ENCODE data around the gene WDR44.
A peak's percentile ranks its signal among the peaks of the same experiment; 100 is the strongest.
"Not testable (repeated sequence)": the region's sequence is repeated elsewhere in the genome, so short reads cannot be mapped to it uniquely, and the experiment has no call there.

WDR44 gene, protein sequence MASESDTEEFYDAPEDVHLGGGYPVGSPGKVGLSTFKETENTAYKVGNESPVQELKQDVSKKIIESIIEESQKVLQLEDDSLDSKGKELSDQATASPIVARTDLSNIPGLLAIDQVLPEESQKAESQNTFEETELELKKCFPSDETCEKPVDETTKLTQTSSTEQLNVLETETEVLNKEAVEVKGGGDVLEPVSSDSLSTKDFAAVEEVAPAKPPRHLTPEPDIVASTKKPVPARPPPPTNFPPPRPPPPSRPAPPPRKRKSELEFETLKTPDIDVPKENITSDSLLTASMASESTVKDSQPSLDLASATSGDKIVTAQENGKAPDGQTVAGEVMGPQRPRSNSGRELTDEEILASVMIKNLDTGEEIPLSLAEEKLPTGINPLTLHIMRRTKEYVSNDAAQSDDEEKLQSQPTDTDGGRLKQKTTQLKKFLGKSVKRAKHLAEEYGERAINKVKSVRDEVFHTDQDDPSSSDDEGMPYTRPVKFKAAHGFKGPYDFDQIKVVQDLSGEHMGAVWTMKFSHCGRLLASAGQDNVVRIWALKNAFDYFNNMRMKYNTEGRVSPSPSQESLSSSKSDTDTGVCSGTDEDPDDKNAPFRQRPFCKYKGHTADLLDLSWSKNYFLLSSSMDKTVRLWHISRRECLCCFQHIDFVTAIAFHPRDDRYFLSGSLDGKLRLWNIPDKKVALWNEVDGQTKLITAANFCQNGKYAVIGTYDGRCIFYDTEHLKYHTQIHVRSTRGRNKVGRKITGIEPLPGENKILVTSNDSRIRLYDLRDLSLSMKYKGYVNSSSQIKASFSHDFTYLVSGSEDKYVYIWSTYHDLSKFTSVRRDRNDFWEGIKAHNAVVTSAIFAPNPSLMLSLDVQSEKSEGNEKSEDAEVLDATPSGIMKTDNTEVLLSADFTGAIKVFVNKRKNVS

DNA sequence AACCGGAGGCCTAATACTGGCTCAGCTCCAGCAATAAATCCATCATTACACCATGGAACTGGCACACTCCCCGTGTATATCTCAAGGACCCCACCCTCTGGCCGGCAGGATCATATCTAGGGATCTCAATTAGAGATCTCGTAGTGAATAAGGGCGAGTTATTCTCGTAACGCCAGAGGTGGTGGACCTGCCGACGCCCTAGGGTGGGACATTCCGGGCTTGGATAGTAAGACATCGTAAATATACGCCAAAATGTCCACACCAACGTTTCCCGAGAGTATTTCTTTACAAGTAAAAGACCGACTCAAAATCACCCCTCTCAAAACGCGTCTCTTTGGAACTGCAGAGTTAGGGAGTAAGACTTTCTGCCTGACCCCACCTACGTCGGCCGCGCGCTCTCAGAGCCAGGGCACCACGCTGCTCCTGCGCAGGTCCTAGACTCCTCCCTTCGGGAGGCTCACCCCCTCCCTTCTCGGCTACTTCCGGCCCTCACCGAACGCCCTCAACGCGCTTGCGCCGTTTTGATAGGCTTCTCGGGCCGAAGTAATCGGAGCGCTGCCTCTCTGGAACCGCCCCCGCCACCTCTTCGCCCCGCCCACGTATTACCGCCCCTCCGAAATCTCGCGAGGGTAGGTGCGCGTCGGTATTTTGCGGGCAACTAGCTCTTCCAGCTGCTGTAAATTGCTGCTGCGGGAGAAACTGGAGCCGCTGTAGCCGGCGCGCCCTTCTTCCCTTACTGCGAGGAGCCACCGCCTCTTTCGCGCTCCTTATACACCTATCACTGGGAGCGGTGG, at the start of gene WDR44:
WDR44 (plus strand) TSS at position 643 of the 794 bp plus-strand sequence. CDS start 398 bp downstream, outside the sequence.
- peak; percentile 95 to 96 for DNase-seq

DNA sequence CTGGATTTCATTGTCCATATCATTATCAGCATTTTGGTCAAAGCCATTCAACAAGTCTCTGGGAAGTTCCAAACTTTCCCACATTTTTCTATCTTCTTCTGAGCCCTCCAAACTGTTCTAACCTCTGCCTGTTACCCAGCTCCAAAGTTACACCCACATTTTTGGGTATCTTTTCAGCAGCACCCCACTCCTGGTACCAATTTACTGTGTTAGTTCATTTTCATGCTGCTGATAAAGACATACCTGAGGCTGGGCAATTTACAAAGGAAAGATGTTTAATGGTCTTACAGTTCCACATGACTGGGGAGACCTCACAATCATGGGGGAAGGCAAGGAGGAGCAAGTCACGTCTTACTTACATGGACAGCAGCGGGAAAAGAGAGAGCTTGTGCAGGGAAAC, 40.1 kb upstream of the WDR44 start:
- DNase-seq: not testable (repeated sequence)

DNA sequence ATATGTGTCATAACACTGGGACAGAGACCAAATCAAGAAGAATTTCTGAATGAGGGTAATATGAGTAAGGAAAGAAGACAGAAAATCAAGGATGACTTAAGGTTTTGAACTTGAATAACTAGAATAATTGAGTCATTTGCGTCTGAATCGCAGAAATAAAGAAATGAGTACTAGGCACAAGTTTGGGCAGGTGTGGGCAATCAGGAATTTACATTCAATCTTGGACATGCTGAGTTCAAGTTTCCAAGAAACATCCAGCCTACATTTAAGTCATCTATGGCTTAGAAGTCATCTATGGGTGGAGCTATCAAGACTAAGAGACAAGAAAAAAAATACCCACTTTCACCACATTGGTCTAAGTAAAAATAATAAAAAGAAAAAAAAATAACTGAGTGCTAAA, 30.4 kb upstream of the WDR44 start:
- no peak for DNase-seq

DNA sequence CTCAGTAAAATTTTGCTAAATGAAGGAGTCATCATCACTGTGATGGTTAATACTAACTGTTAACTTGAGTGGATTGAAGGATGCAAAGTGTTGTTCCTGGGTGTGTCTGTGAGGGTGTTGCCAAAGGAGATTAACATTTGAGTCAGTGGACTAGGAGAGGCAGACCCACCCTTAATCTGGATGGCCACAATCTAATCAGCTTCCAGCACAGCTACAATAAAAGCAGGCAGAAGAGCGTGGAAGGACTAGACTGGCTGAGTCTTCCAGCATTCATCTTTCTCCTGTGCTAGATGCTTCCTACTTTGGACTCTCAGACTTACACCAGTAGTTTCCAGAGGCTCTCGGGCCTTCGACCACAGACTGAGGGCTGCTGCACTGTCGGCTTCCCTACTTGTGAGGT, 21.3 kb upstream of the WDR44 start:
- no peak for DNase-seq

DNA sequence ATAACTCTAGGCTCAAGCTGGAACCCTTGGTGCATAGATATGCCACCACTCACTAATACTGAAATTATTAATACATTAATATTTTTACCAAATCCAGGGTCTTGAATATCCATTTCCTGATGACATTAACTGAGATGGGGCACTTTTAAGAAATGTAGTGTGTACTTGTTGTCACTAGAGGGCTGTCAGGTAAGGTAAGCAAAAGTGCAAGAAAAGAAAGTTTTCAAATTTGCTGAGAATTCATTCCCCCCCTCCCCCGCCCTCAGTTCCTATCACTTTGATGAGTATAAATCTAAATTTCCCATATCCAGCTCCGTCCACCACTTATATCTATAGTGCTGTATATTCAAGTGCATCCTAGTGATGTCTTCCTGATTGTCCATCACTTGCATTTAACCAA, 20.5 kb upstream of the WDR44 start:
- no peak for DNase-seq

DNA sequence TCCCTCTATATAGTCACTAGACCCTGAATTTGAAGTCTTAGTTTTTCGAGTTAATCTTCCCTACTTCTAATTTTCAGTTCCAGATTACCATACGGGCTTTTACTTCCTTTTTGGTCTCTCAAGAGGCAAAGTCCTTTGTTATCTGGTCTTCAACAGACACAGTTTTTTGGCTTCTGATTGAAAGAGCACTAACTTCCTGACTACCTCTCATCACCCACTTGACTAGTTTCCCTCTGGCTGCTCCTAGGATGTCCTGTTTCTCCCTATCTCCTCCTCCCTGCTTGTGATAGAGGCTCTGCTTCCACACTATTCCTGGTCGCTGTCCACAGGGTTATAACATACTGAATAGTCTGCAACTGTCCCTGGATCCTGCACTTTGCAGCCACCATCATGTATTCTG, 16.7 kb upstream of the WDR44 start:
- no peak for DNase-seq

DNA sequence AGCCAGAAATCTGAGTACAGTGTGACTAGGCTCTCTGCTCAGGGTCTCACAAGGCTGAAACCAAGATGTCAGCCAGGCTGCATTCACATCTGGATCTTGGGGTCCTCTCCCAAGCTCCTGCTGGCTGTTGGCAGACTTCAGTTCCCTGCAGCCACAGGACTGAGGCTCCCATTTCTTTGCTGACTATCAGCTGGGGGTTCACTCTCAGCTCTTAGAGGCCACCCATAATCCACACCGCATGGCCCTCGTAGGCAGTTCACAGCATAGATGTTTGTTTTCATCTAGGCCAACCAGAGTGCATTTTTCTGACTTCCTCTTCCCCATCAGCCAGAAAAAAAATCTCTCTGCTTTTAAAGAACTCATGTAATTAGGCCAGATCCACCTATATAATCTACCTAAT, 8.2 kb upstream of the WDR44 start:
- DNase-seq: no peak

DNA sequence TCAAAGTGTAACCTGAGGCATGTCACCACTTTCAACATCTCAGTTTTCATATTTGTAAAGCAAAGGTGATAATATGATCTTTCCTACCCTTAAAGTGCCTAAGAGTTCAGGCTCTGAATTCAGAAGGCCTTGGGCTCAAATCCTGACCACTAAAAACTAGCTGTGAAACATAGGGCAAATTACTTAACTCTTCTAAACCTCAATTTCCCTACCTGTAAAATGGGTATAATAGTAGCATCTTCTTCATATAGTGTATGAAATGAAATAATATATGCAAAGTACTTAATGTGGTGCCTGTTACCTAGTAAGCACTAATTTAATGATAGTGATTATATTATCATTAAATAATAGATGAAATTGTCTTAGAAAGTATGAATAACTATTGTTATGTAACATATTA, 7.0 kb upstream of the WDR44 start:
- DNase-seq: no peak

DNA sequence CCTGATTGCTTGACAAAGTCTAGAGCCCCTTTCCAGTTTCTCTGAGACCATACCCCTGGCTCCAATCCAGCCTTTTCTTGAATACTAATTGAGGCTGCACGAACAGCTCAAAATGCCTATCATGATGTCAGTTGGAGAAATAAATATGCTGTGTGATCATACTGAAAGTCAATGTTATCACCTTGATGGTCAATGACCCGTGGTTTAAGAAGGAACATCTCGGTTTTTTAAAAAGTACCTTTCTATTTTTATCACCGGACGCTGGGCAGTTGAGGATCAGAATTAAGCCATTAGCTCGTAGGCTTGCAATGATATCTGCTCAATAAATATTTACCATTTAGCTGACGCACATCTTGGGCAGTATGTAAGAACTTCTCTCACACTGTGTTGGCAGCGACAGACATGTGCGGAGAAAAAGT, 852 bp upstream of the WDR44 start:
- DNase-seq: no peak

DNA sequence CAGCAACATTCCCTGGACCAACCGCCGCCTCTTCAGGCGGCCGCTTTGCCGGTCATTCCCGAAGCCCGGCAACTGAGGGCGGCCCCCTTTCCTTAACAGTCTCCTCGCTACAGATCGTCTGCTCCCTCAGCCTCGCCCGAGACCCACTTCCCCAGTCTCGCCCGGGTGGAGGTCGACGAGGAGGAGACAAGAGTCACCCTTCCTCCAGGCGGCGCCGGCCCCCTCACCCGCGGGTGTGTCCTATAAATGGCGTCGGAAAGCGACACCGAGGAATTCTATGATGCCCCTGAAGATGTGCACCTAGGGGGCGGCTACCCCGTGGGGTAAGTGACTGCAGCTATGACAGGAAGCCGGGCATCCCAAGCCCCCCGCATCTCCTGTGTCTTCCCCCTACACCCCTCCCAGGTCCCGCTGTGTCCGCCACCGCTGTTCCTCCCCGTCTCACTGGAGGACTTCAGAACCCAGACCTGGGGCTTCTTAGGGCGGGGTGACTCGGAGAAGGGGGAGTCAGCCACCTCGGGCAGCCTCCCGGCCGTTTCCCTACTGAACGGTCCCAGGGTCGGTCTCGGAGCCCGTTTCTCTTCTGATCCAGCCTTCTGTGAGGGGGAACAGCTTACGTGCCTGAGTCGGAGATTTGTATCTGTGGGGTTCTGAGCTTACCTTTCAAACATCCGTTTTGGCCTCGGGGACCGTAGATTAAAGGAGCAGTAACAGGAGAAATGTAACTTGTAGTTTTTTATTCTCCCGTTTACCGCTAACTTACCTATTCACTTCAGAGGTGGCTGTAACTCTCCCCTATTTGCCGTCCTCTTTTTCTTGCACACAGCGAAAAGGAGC, 570 bp downstream of the WDR44 start:
- DNase-seq: peak; percentile 45 to 55

DNA sequence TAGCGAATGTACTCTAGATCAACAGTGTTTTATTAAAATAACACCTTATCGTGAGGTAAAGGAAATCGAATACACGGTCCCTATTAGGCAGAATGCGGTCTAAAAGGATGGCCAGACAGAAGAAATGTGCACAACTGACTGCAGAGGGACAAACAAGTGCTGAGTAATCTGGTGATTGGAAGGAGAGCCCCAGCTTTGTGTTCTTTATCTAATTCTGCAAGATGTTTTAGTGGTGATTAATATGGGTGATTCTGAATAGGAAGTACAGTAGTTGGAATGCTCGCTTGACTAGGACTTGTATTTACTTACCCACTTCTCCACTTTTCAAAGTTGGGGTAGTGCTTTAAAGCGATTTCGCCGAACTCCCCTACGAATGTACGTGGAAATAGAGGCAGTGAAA, 1.2 kb downstream of the WDR44 start:
- DNase-seq: no peak

DNA sequence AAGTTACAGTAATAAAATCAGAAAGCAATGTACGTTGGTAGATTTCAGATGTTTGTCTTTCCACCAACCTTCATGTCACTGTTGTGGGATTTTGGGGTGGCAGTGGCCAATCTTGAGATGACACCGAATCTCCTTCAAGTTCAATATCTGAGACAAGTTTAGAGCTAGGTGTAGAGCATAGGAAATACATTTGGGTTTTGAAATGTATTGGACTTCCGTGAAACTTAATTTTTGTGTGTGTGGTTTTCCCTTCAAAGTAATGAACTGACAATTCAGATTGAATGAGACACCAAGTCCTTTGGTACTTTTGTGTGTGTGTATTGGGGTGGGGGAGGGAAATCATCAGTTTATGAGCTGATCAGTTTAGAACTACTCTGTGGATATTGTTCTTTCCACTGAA, 1.8 kb downstream of the WDR44 start:
- DNase-seq: peak in 1 of 2 donors; percentile 26

DNA sequence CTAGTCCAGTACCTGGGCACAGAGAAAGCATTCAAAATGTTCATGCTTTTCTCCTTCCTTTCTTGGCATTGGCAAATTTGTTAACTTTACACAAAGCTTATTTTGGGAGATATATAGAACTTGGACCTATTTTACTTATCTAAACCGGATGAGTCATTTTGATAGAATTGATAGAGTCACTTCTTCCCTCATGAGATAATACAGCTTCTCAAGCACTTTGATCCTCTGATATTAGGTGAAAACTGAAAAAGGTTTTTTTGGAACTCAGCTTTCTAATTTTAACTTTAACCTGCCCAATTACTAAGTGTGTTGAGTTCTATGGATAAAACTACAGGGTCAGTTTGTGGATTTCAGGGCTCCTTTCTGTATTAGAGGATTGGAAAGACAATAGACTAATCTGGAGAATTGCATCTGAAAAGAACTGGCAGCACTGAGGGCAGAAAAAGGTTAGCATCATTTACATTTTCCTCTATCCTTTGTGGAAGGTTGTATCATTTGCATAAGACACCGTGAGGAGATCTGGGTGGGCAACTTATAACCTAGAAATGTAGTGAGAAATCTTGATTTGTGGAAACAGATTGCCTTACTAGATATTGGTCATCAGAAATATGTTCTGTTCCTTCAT, 2.4 kb downstream of the WDR44 start:
- DNase-seq: no peak

DNA sequence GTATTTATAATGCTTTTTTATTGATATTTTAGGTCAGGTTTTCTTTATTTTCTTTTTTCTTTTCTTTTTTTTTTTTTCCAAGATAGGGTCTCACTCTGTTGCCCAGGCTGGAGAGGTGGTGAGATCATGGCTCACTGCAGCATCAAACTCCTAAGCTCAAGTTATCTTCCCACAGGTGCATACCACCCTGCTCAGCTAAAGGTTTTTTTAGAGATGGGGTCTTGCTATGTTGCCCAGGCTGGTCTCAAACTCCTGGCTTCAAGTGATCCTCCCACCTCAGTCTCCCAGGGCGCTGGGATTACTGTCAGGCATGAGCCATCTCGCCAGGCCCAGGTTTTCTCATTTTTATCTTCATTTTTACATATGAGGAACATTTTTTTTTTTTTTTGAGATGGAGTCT, 3.3 kb downstream of the WDR44 start:
- no peak for DNase-seq

DNA sequence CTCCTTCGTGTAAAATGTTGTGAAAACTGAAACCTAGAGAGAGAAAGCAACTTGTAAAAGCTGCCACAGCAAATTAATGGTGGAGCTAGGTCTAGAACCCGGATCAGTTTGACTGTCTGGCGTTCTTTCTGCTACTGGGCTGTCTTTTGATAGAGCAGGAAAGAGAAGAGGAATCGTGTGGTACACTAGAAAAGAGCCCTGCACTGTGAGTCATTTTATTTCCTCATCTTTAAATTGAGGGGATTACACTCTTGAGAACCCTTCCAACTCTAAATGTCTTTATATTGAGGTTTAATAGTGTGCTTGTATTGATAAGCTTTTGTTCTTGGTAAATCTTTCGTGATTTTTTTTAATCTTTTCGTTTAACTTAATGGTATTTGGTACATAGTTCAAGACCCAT, 4.3 kb downstream of the WDR44 start:
- DNase-seq: no peak

DNA sequence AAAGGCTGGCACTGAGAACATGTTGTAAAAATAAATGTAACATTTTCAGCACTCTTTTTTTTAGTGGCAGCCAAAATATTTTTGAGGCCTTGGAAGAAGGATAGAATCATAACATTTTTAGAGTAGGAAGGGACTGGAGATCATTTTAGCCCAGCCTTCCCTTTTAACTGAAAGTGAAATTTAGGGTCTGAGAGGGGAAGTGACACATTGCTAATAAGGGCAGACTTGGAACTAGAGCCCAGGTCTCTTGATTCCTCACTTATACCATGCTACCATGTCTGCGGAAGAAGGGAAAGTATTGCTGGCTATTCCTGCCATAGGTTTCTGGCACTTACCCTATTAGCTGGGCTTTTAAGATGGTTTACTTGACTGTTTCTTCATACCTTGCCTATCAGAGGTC, 4.8 kb downstream of the WDR44 start:
- DNase-seq: no peak

DNA sequence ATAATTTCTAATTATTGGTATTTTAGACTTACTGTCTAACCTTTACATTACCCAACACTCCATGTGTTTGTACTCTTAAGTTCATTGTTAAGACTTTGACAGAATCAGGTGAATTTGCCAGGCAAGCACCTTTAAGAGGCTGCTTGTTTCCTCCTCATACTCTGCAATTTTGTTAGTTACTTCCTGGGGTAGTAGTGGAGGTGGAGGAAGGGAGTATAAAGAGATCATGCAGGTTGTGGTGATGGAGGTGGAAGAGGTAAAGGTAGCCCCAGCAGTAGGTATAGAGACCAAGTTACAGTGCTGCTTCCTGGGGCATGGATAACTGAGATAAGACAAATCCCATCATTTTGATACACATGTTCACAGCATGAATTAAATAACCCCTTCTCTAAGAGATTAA, 6.7 kb downstream of the WDR44 start:
- DNase-seq: no peak

DNA sequence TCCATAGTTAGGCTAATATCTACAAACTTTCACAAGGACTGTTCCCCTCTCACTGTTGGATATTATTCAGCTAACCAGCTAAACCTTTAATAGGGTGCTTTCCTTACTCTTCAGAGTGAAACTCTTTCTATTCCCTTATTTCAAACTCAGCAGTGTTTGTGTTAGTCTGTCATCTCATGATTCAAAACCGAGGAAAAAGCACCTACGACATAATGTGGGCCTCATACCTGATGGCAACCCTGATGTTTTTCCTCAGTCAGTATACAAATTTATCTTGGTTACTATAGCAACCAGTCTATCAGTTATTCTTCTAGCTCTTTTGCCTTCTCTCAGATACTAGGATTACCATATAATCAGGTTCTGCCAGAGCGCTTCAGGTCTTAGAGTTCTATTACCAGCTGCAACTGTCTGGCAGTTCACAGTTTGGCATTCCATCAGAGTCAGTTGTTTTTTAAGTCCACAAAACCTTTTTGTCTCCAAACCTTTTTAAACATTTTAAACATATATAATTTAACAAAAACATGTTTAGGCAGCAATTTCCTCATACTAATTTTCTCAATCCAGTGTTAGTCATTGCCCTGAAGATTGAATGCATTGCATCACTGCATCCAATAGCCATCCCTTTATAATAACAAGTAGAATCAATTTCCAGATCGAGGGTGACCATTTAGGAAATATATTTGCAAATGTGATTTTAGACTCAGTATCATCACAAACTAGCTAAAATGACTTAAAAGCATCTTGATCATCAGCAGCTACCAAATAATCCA, 7.4 kb downstream of the WDR44 start:
- peak in 1 of 2 donors; percentile 51 for DNase-seq

DNA sequence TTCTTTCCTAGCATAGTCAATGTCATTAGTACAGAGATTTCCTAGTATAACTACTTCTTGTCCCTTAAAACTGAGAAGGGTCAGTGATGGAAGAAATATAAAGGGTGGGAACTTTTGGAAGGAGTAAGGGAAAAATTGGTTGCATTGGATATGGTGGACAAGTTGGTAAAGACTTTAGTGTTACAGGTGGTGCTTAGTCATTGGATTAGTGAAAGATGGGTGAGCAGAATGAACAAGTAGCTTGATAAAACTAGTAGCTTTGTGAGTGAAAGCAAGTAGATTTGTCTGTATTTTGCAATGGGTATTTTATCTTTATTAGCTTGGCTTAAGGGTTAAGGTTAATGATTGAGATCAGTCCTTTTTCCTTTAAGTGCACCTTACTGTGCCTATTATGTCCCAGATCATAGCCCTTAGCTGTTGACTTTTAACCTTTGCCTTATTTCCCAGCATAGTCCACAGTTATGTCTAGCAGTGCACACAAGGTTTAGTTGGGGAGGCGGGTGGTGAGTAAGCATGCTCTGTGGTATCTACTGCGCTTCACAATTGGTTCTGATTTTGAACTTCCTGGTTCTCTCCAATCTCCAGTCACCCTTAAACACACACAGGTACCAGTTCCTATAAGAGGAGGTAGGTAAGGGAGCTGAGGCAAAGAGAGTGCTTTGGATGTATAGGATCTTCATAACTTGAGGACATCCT, 9.5 kb downstream of the WDR44 start:
- no peak for DNase-seq

DNA sequence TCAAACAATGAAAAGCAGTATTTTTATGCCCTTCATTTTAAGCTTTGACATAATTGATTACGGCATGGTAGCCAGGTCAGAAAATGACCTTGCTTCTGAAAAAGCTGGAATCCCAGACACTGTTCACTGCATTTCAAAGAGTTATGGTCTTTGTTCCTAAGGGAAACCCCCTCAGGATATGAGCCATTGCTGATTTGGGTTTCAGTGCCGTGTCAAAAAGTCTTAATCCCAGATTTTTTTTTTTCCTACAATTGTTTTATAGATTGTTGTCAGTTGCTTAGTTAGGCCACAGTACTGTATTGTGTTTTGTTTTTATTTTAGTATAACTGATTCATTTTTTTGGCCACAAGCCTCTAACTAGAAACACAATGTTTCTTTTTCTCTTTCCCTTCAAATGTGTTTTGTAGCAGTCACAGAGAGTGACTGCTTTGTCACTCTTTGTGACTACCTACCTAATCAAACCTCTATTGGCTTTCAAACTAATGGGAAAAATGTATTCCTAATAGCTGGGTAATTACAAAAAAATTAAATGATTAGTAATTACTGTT, 10.3 kb downstream of the WDR44 start:
- no peak for DNase-seq

Measured in CD4-positive, alpha-beta T cell treated with Interleukin-4 for 1 hour (primary cell).